PC-9 (cell line): ENCODE measurements around the gene TNFRSF1A.

Experiments
- CTCF ChIP-seq: fragments of 200-600 bp; sonication (generic); conservative IDR thresholded peaks from 2 replicates; pipeline ENCODE4 v1.6.1; 2017; ENCODE audit warnings: mixed run types, antibody characterized with exemption, mild to moderate bottlenecking, moderate library complexity
- EZH2 ChIP-seq: fragments of 200-600 bp; sonication (generic); IDR thresholded peaks from 2 replicates; pipeline ENCODE4 v1.8.0; 2017; ENCODE audit warnings: antibody characterized with exemption, low read depth

- TF ChIP-seq CTCF = no peak
- TF ChIP-seq EZH2 = no peak
Measured at GRCh38 chr12:6390084-6390799, 48.4 kb upstream of the TNFRSF1A start.
